ENCODE data around the gene IP6K1.

DNA sequence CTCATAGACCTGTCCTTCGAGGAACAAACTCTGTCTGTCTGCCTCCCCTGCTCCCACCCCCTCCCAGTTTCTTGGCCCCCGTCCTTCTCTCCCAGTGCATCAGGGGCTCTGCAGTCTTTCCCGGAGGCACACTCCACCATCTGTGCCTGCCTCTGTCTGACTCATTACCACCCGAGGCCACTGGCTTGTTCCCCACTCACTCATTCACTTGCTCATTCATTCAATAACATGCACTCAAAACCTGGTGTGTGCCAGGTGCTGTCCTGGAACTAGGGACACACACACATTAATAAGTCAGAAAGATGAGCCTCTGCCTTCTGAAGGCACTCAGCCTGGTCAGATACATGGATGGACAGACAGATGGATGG lies 79.2 kb downstream of the IP6K1 start:
- TF ChIP-seq CTCF (IDR thresholded peaks at IDR 0.05) (no peak), POLR2A (IDR thresholded peaks at IDR 0.05) (no peak), POLR2AphosphoS5 (IDR thresholded peaks at IDR 0.05) (no peak)

Measured in breast epithelium (tissue), 3 donors.